A204.1 (cell line): ENCODE data around the gene ARMC3.

Experiments
- FAIRE-seq: peaks from 2 replicates; lab custom pipeline; 2012; peaks lifted over from hg19 to GRCh38; lab: Jason Lieb, UNC

The ARMC3 gene

DNA sequence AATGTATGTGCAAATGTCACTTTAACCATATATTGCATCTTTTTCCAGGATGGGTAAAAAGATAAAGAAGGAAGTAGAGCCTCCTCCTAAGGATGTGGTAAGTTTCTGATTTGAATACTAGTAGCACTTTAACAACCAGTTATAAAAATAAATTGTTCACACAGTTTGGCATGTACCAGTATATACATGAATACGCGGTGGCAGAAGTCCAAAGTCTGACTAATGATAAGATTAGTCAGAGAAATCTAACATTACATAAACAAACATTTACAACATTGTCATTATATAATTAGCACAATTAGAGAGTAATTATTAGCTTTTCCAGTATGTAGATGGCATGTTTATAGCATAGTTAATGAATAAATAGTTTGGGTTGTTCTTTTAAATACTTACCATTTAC is 4.1 kb downstream of the ARMC3 start:
- FAIRE-seq, result no peak

DNA sequence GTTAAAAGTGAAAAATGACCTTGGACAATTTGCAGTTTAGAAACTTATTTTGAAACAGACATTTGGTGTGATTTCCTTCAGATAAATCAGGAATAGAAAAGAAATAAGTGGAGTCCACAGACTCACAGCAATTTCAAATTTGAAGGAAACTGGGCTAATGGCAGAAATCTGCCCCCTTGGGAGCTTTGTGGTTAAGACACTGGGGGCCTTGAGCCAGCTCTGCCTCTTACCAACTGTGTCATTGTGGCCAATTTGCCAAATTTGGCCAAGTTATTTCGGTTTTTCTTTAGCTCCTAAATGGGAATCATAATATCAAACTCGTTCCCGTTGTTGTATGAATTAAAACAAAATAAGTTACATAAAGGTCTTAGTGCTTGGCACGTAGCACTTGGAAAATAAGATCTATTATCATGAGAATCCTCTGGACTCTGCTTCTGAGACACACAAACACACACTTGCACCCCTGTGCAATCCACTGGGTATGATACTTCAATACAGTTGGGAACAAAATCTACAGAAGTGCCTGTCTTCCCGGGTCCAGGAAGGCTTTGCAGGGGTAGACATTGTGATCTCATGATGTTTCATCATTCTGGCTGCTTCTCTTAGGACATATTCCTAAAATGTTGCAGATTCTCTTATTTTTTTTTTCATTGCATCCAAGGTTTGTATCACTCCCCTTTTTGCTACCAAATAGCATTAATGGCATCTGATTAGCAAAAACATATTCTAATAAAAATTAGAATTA is 4.9 kb downstream of the ARMC3 start:
- no peak for FAIRE-seq

DNA sequence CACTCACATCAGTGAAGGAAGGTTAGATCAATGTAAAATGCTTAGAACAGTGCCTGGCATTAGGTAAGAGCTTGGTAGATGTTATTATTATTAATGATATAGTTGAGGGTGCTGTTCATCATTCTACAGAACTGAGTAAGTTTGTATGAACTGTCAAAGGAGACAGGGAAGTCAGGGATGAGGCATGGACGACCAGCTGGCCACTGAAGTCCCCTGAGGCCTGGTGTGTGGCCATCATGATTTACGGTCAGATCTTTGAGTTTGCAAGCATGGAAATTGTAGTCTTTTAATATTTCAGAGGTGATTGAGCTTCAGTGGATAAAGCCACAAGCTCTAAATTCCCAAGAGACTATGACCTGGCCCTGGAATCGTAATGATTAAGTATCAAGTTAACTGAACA is 6.9 kb downstream of the ARMC3 start:
- FAIRE-seq, result no peak

DNA sequence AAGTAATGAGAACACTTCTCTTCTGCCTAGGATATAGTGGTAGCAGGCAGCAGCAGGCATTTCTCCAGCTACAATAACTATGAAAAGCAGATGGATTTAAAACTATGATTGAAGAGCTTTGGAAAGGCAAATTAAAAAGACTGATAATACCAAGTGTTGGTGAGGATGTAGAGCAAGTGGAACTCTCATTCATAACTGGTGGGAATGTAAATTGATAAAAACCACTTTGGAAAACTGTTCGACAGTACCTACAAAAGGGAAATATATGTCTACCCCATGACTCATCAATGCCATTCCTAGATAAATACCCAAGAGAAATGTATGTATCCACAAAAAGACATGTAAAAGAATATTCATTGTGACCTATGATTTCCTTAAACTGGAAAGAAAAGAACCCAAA is 14.6 kb downstream of the ARMC3 start:
- FAIRE-seq, result no peak

DNA sequence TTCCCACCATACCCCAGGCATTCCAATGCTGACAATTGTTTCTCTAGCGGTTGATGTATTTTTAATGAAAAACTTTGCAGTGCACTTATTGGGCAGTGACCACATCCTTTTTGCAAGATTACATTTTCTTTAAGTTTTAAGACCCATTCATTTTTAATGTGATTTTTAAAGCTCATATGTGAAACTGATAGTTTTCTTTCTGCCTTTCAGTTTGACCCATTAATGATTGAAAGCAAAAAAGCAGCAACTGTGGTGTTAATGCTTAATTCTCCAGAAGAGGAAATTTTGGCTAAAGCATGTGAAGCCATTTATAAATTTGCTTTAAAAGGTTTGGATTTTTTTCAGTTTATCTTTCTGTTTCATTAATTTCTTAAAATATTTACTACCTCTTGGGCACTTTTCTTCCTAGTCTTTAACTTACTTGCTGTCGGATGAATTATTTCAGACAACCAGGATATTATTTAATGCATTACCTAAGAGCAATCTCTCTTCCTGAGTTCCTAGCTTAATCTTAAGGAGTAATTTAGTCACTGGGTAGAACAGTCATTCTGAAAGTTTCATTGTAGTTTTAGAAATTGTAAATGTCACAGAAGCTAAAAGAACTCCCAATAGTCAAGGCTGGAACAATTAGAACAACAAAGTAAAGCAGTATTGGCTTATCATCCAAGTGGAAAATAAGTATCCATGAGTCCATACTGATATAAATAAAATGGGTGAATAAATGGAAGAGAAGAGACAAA is 18.3 kb downstream of the ARMC3 start:
- FAIRE-seq, result no peak

DNA sequence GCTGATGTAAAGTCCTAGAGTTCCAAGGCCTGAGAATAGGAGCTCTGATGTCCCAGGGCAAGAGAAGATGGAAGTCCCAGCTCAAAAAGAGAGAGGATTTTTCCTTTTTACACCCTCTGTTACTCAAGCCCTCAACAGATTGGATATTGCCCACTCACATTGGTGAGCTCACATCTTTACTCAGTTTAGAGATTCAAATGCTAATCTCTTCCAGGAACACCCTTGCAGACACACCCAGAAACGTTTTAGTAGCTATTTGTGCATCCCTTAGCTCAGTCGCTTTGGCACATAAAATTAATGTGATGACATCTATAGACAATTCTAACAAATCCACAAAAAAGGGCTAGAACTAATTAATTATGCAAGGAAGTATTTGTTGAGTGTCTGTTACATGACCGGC is 27.1 kb downstream of the ARMC3 start:
- no peak for FAIRE-seq

DNA sequence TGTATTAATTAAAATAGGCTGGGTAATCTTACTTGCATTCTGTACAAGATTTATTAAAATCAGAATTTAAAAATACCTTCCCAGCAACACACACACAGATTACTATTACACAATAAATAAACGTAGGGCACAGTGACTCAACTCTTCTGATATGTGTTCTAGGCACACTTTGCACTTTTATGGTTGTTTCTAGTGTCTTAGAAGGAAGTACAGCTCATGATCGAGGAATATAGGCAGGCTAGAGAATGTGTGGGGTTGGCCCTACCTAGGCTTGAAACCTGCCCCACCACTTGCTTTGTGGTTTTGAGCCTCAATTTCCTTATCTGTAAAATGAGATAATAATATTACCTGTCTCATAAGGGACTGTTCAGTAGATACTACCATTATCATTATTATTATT is 30.5 kb downstream of the ARMC3 start:
- no peak for FAIRE-seq

DNA sequence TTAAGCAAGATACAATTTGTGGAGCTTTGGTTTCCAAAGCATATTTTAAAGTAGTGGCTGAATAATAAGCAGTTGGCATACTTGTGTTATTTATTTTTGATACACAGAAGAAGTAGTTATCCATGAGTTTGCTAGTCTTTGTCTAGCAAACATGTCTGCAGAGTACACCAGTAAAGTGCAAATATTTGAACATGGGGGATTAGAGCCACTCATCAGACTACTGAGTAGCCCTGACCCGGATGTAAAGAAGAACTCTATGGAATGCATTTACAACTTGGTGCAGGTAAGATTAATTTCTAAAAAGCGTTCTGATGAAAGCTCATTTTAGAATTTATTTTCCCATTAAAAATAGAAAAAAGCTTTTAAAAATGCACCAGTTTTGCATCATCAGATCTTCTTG is 31.4 kb downstream of the ARMC3 start:
- FAIRE-seq, result no peak

DNA sequence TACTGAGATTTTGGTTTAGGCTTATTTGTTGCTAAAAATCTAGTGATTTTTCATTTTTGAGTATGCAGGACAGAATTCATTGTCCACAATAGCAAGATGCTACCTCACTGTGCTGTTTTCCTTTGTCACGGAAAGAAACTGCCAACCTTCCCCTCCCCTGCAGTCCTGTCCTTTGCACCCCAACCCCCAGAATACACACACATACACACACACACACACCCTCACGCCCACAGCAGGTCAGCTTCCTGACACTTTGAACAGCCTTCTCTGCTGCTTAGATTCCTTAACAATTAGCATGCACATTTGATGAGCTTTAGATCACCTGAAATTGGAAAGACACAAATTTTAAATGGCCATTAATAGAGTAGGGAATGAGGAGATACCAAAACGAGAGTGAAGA is 32.1 kb downstream of the ARMC3 start:
- FAIRE-seq, result no peak

DNA sequence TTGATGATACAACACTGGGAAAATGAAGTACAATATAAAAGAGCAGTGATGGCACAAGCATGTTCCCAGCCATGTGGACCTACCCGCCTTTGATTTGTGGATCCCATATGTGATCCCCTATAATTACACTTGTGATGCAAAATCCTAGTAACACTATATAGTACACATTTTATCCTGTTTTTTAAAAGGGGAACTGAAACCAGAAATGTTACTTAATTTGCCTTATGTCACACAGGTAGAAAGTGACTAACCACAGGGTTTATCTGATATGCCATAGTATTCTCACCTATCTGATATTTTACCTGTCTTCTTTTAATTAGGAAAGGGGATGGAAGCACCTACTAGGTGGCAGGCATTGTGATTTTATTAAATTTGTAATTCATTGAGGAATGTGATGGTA is 35.0 kb downstream of the ARMC3 start:
- FAIRE-seq, result no peak

DNA sequence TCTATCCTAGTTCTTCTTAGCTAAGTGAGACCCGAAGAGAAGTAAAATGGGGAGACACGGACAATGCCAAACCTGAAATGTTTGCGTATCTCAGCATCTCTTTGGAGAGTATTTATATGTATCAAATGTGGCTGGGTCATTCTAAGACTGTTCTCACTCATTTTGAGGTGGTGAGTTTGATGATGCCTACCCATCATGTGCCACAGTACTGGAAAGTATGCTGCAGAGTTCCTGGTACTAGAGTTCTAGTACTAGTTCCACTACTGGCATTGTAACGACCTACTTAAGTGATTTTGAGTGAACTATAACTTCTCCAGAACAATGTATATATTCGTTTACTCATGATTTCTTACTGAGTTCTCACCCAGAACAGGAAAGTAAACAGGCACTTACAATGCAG is 41.9 kb downstream of the ARMC3 start:
- FAIRE-seq, result no peak

DNA sequence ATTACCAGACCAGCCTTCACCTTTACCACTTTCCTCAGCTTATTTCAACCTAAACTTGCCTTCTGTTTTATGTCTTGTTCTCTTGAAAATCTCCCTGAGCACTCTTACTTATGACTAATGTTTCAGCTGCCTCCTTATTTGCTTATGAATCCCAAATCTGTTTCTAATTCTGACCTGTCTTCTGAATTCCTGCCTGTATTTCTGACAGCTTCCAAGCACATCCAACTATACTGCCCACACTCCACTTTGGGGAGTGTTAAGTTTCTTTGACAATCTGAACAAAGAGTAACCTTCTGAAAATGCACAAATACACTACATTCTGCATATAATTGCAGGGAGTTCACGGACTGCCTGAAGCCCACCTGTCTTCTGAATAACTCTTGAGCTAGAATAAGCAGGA is 48.7 kb downstream of the ARMC3 start:
- no peak for FAIRE-seq

DNA sequence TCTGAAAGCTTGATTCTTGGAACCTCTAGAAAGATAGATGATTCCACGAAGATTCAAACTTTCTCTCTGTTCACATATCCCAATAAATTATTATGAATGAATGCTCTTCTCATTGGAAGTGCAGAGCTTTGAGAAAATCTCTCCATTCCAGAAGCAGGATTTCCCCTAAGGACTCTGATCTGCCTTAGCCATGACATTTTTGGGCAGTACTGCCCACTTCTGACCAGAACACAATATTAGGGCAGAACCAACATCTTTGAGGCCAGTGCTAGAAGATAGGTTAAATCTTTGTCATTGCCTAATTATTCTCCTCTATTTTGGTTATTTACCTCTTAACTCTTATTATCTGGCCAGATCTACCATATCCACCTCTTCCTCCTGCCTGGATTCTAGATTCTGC is 49.9 kb downstream of the ARMC3 start:
- FAIRE-seq, result no peak

DNA sequence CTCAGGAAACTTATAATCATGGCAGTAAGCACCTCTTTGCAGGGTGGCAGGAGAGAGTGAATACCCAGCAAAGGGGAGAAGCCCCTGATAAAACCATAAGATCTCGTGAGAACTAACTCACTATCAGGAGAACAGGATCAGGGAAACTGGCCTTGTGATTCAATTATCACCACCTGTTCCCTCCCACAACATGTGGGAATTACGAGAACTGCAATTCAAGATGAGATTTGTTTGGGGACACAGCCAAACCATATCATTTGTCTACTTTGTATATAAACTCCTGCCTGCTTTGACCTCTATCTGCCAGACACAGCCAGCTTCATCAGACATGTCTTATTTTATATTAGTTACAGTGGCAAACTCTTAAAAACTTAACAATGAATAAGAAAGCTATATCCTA is 50.4 kb downstream of the ARMC3 start:
- FAIRE-seq, result no peak

DNA sequence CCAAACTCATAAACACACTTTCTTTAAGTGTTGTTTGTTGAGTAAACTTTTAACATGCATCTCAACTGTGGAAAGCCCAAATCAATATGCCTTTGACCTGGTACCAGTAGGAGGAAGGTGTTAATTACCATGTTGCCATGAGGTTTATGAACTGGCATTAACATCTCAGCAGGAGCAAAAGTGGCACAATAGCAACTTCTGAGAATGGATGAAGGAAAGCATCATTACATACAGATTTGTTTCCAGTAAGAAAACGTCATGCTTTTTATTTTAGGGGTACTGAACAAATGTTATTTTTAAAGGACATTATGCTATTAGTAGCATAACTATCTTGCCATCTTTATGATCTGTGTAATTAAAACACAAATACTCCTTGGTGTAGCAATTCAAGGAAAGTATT is 51.1 kb downstream of the ARMC3 start:
- FAIRE-seq, result no peak

DNA sequence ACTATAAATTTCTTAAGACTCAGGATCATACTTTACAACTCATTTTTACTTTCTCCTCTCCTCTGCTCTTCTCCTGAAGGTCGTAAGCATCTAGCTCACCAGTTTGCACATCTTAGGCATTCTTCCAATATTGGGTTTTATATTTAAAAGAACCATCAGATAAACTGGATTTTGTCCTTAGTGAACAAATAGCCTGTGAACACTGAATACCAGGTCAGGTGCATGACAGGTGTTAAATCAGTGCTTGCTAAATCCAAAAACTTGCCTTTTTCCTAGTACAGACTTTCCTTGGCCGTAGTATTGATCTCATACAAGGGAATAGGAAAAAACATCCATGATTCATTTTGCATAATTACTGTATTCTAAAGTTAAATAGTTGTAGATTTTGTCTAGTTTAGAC is 53.0 kb downstream of the ARMC3 start:
- FAIRE-seq, result no peak

DNA sequence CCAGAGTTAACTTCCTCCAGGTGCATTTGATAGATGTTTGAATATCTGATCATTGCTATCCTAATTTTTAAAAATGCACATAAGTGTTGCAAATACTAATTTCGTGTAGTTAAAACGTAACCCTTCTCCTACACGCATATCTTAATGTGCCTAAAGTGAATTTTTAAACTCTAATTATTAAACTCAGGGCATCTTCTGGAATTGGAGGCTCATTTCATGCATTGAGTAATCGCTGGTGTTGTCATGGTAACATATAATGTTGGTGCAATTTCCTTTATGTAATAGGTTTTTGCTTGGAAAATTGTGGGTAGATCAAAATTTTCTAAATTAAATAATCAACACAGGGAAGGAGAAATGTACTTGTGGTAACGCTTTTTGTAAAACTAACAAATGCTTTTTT is 56.2 kb downstream of the ARMC3 start:
- FAIRE-seq, result no peak

DNA sequence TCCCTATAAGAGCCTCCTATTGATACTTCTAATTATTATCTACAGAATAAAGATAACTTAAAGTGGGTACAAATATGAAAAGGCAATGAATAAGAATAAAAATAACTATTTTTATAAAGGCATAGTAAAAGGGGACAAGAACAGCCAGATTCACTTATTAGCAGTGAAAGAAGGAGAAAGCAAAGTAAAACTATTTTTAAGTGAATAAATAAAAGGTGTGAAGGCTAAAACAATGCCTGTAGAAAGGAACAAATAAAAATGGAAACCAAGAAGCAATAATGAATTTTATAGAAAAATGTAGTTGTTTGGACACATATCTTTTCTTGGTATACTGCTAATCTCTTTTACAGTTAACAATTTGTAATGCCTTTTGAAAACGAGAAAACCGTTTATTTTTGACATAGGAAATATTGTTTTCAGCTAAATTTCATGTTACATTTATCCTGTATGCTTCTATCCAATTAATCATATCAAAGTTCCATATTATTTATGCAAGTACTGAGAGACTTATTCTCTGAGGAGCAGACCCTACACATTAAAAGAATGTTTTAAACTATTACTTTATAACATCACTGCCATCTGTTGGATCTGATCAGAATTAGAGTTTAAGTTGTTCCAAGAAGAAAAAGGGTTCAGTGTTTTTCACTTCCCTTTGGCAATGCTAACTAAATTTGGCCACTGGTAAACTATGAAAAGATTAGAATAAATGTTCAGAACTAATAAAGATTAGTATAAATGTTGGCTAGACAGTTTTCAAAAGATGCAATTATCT is 59.1 kb downstream of the ARMC3 start:
- FAIRE-seq, result peak; percentile 81

DNA sequence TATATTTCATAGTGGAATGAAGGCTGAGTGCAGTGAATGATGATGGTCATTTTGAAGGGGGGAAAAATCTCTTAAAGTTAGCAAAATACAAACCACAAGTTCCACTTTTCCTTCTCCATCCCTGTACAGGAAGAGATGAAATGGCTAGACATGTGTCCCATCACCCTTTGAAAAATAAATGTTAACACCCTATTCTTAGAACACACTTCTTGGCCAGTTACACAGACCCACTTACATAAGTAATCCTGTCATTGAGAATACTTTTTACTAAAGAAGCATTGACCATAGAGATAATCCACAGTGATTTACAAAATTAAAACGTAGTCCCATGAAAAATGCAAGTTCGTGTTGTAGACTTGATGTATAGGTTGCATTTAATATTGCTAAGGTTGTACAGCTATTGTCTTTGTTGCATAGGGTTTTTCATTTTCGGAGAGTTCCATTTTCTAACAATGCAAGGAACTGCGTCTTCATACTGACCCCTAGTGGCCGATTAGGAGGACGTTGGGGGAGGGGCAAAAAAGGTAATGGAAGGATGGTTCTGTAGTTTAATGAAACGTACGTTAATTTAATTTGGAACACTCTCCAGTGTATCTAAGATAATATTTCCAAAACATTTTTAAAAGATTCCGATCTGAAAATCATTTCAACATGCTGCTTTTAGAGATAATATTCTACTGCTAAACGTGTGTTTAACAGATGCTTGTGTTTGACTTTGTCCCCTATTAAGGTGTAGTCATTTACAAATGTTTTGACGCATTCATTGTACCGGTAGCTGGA is 60.9 kb downstream of the ARMC3 start:
- peak; percentile 27 for FAIRE-seq

DNA sequence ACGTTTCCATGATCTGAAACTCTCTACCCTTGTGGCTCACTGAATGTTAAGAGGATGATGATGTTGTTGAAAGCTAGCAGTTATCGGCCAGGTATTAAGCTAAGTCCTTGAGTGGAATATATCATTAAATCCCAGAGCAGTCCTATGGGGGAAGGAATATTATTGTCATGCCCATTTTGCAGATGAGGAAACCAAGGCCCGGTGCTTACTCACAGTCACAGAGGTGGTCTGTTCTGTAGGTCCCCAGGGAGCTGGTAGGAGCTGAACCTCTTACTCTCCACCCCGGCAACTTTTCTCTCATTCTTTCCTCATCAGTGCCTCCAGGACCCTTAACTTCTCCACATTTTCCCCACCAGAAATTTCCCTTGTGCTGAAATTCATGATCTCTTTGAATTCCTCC is 62.6 kb downstream of the ARMC3 start:
- no peak for FAIRE-seq

DNA sequence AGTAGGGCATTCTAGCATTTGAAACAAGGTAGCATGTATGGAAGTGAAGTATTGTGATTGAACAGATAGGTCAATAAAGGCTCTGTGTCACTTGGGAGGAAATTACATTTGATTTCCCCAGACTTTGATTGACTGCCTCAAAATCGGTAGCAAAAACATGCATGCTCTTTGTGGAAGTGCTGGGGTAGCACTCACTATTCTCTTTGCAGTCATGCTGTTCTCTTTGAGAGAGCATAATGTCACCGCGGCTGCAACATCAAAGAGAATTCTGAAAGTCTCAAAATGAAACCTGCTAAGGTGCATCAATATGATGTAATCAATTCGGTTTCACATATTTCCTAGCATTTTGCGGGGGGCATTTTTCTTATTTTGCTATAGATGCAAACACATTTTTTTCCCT is 64.2 kb downstream of the ARMC3 start:
- FAIRE-seq, result no peak

DNA sequence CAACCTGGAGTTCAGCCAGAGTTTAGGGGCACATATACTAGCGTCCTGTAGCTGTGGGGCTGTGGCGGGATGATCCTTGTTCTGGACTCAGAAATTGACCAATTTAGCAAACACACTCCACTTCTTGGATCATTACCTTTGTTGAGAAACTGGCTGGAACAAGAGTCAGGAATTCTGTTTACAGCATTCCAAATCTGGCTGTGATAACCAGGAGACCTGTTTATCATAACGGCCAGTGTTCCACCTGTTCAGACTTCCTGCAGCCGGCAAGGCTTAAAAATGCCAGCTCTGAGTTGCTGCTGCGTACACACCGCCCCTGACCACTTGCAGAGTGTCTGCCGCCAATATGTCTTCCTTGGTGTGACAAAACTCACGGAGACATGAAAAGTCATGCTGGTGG is 64.8 kb downstream of the ARMC3 start:
- FAIRE-seq, result no peak

DNA sequence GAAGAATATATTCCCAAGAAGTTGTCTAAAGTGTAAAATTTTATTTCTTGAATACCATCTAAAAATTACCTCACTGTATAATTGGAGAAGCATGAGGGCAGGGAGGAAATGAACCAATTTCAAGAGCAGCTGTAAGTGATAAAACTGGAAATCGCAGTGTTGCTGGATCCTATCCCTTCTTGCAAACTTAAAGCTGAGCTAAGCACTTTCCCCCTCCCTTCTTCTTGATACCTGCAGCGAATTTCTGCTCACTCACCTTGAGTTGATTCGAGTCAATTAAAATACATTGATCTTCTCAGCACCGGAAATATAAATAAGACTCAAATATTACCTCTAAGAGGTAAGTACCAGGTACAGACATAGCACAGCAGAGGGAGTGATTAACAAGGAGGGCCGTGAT is 65.5 kb downstream of the ARMC3 start:
- FAIRE-seq, result no peak
